ENCODE data around the gene PDE8B.

The PDE8B gene

GRCh38 chr5:77300451-77300850 lies 90.0 kb downstream of the PDE8B start:
- ChIA-PET CTCF (no interaction called here), POLR2A (no interaction called here)
- DNase-seq (ENCODE audit: extremely low spot score), result no peak
- TF ChIP-seq PKNOX1 (IDR thresholded peaks at IDR 0.05), result no peak
- TF ChIP-seq TARDBP (IDR thresholded peaks at IDR 0.05), result no peak
- no peak for TF ChIP-seq FOXK2 (IDR thresholded peaks at IDR 0.05)
- TF ChIP-seq FOXA1 (IDR thresholded peaks at IDR 0.05), result no peak
- no peak for TF ChIP-seq SUZ12 (IDR thresholded peaks at IDR 0.05)
- no peak for TF ChIP-seq BHLHE40 (IDR thresholded peaks at IDR 0.05; ENCODE audit: borderline replicate concordance)
- no peak for TF ChIP-seq LEF1 (IDR thresholded peaks at IDR 0.05; ENCODE audit: borderline replicate concordance)
- TF ChIP-seq ZNF384 (IDR thresholded peaks at IDR 0.05), result no peak
- no peak for TF ChIP-seq ARNT (IDR thresholded peaks at IDR 0.05)
- TF ChIP-seq L3MBTL2 (conservative IDR thresholded peaks at IDR 0.05), result no peak
- no peak for TF ChIP-seq HDGF (IDR thresholded peaks at IDR 0.05; ENCODE audit: borderline replicate concordance)
- no peak for TF ChIP-seq ELF4 (IDR thresholded peaks at IDR 0.05)
- TF ChIP-seq NFRKB (IDR thresholded peaks at IDR 0.05), result no peak

- no peak for TF ChIP-seq L3MBTL2 (conservative IDR thresholded peaks at IDR 0.05)
- TF ChIP-seq BHLHE40 (IDR thresholded peaks at IDR 0.05; ENCODE audit: borderline replicate concordance), result no peak
- no peak for TF ChIP-seq PKNOX1 (IDR thresholded peaks at IDR 0.05)
- TF ChIP-seq NFRKB (IDR thresholded peaks at IDR 0.05), result no peak
- no peak for TF ChIP-seq FOXK2 (IDR thresholded peaks at IDR 0.05)
- no peak for TF ChIP-seq LEF1 (IDR thresholded peaks at IDR 0.05; ENCODE audit: borderline replicate concordance)
- TF ChIP-seq FOXM1 (IDR thresholded peaks at IDR 0.05; ENCODE audit: borderline replicate concordance), result no peak
- no peak for TF ChIP-seq ARNT (IDR thresholded peaks at IDR 0.05)
- no peak for TF ChIP-seq ZNF384 (IDR thresholded peaks at IDR 0.05)
- no peak for TF ChIP-seq FOXA1 (IDR thresholded peaks at IDR 0.05)
- no peak for TF ChIP-seq TARDBP (IDR thresholded peaks at IDR 0.05)
- TF ChIP-seq CTBP1 (IDR thresholded peaks at IDR 0.05; ENCODE audit: borderline replicate concordance), result no peak
- TF ChIP-seq SP1 (IDR thresholded peaks at IDR 0.05), result no peak
- TF ChIP-seq SUZ12 (IDR thresholded peaks at IDR 0.05), result no peak
- no peak for TF ChIP-seq HDGF (IDR thresholded peaks at IDR 0.05; ENCODE audit: borderline replicate concordance)
- TF ChIP-seq ELF4 (IDR thresholded peaks at IDR 0.05), result no peak
- POLR2A ChIA-PET, result no interaction called here
- DNase-seq (ENCODE audit: extremely low spot score), result no peak
- CTCF ChIA-PET, result interaction anchor here (0.6 kb wide), 1 partner anchor 478 kb away, joined by 3 read pairs; no protein-coding TSS in a partner anchor
Observed at GRCh38 chr5:77301447-77301883, 91.0 kb downstream of the PDE8B start.

- CTCF ChIA-PET, result no interaction called here
- no peak for DNase-seq (ENCODE audit: extremely low spot score)
- TF ChIP-seq FOXA1 (IDR thresholded peaks at IDR 0.05), result no peak
- no peak for TF ChIP-seq LEF1 (IDR thresholded peaks at IDR 0.05; ENCODE audit: borderline replicate concordance)
- no peak for TF ChIP-seq CTBP1 (IDR thresholded peaks at IDR 0.05; ENCODE audit: borderline replicate concordance)
- TF ChIP-seq FOXK2 (IDR thresholded peaks at IDR 0.05), result no peak
- TF ChIP-seq FOXM1 (IDR thresholded peaks at IDR 0.05; ENCODE audit: borderline replicate concordance), result no peak
- no peak for TF ChIP-seq SUZ12 (IDR thresholded peaks at IDR 0.05)
- TF ChIP-seq L3MBTL2 (conservative IDR thresholded peaks at IDR 0.05), result no peak
- no peak for TF ChIP-seq ELF4 (IDR thresholded peaks at IDR 0.05)
- no peak for TF ChIP-seq TARDBP (IDR thresholded peaks at IDR 0.05)
- TF ChIP-seq SP1 (IDR thresholded peaks at IDR 0.05), result no peak
- TF ChIP-seq ARNT (IDR thresholded peaks at IDR 0.05), result no peak
- no peak for TF ChIP-seq HDGF (IDR thresholded peaks at IDR 0.05; ENCODE audit: borderline replicate concordance)
- no peak for TF ChIP-seq ZNF384 (IDR thresholded peaks at IDR 0.05)
- TF ChIP-seq PKNOX1 (IDR thresholded peaks at IDR 0.05), result no peak
- TF ChIP-seq BHLHE40 (IDR thresholded peaks at IDR 0.05; ENCODE audit: borderline replicate concordance), result no peak
- no peak for TF ChIP-seq NFRKB (IDR thresholded peaks at IDR 0.05)
- POLR2A ChIA-PET, result no interaction called here
Observed at GRCh38 chr5:77302247-77302646, 91.8 kb downstream of the PDE8B start.

- TF ChIP-seq PKNOX1 (IDR thresholded peaks at IDR 0.05) (no peak), ARNT (IDR thresholded peaks at IDR 0.05) (no peak), HDGF (IDR thresholded peaks at IDR 0.05; ENCODE audit: borderline replicate concordance) (no peak)
- CTCF ChIA-PET, result no interaction called here
- no peak for DNase-seq (ENCODE audit: extremely low spot score)
- POLR2A ChIA-PET, result no interaction called here
Observed at GRCh38 chr5:77302653-77303052, 92.2 kb downstream of the PDE8B start.

GRCh38 chr5:77304388-77304787 lies 93.9 kb downstream of the PDE8B start:
- no peak for TF ChIP-seq CTBP1 (IDR thresholded peaks at IDR 0.05; ENCODE audit: borderline replicate concordance)
- peak; percentile 48; the same call in 1 of the 2 replicates for TF ChIP-seq PKNOX1 (IDR thresholded peaks at IDR 0.05)
- no peak for TF ChIP-seq TARDBP (IDR thresholded peaks at IDR 0.05)
- ChIA-PET CTCF (no interaction called here), POLR2A (no interaction called here)
- no peak for DNase-seq (ENCODE audit: extremely low spot score)
